HG03045 (cell line): Measurements from ENCODE around the gene MAP7D1.

ENCODE experiments used
- ATAC-seq: cut with Tn5 transposase; IDR thresholded peaks from one replicate; pipeline ENCODE4 v1.9.1; 2021; ENCODE audit warnings: mild to moderate bottlenecking, moderate library complexity; ENCODE audit not compliant: unreplicated experiment

MAP7D1 gene

GRCh38 chr1:36155408-36156328 lies at the start of gene MAP7D1:
Gene MAP7D1, plus strand, starts transcription at chr1:36156160. Its CDS starts 258 bp downstream, at chr1:36156418.
- peak; percentile 51 for ATAC-seq

GRCh38 chr1:36106269-36106668 lies 49.7 kb upstream of the MAP7D1 start:
- ATAC-seq, result no peak

GRCh38 chr1:36107394-36107793 lies 48.6 kb upstream of the MAP7D1 start:
- ATAC-seq, result no peak

GRCh38 chr1:36108314-36108713 lies 47.6 kb upstream of the MAP7D1 start:
- ATAC-seq, result no peak

- ATAC-seq, result no peak
Measured at GRCh38 chr1:36109041-36109679, 46.8 kb upstream of the MAP7D1 start.

GRCh38 chr1:36111151-36111550 lies 44.8 kb upstream of the MAP7D1 start:
- no peak for ATAC-seq

GRCh38 chr1:36112823-36113222 lies 43.1 kb upstream of the MAP7D1 start:
- ATAC-seq, result no peak

- ATAC-seq, result no peak
Measured at GRCh38 chr1:36114371-36114770, 41.6 kb upstream of the MAP7D1 start.

- ATAC-seq, result no peak
Measured at GRCh38 chr1:36115200-36115669, 40.7 kb upstream of the MAP7D1 start.

GRCh38 chr1:36115931-36116330 lies 40.0 kb upstream of the MAP7D1 start:
- ATAC-seq, result no peak

- ATAC-seq, result no peak
Measured at GRCh38 chr1:36116901-36117300, 39.1 kb upstream of the MAP7D1 start.

- ATAC-seq, result no peak
Measured at GRCh38 chr1:36118447-36119204, 37.3 kb upstream of the MAP7D1 start.

GRCh38 chr1:36119456-36119855 lies 36.5 kb upstream of the MAP7D1 start:
- ATAC-seq, result no peak

GRCh38 chr1:36122062-36123030 lies 33.6 kb upstream of the MAP7D1 start:
- ATAC-seq, result no peak

GRCh38 chr1:36123356-36123755 lies 32.6 kb upstream of the MAP7D1 start:
- no peak for ATAC-seq

- ATAC-seq, result no peak
Measured at GRCh38 chr1:36124404-36125128, 31.4 kb upstream of the MAP7D1 start.

- no peak for ATAC-seq
Measured at GRCh38 chr1:36125129-36125991, 30.6 kb upstream of the MAP7D1 start, which contains the start of gene COL8A2. Gene COL8A2, minus strand, starts transcription at chr1:36125222. Its CDS starts 24,980 bp downstream, at chr1:36100242.

- no peak for ATAC-seq
Measured at GRCh38 chr1:36126005-36126716, 29.8 kb upstream of the MAP7D1 start.
